Stomach (tissue), 9 donors: Measurements from ENCODE around the gene KIRREL3. TPM values are rescaled to one million over a fixed set of nuclear protein-coding genes. Genes with fewer than 3 reads are reported as not detected.

Experiments
- DNase-seq, 2 donors: peaks; one replicate each; pipeline versions ENCODE4 v3.0.0 to v3.0.0-alpha.2; 2013 to 2019
- H3K27ac ChIP-seq, 5 donors: fragments of 200-600 bp in 4 of 5; sonication (generic) in 4 of 5; one replicate each; pipeline ENCODE4 v1.5.1; 2013 to 2019; ENCODE audit warnings: mild to moderate bottlenecking in 1 of 5, moderate library complexity in 1 of 5
- H3K27me3 ChIP-seq, 3 donors: fragments of 200-600 bp; sonication (generic); one replicate each; pipeline ENCODE4 v1.5.1; 2017 to 2019; ENCODE audit warnings: mixed run types in 1 of 3
- H3K36me3 ChIP-seq, 4 donors: fragments of 200-600 bp; sonication (generic); 1 replicate in 3 of 4; 2 replicates in 1 of 4; pipeline ENCODE4 v1.5.1; 2016 to 2019
- H3K4me1 ChIP-seq, 4 donors: fragments of 200-600 bp; sonication (generic); one replicate each; pipeline ENCODE4 v1.5.1; 2016 to 2019
- H3K4me3 ChIP-seq, 4 donors: fragments of 200-600 bp; sonication (generic) in 3 of 4; one replicate each; pipeline ENCODE4 v1.5.1; 2016 to 2019; ENCODE audit warnings: mild to moderate bottlenecking in 1 of 4
- H3K9me3 ChIP-seq, 4 donors: fragments of 200-600 bp; sonication (generic); one replicate each; pipeline ENCODE4 v1.5.1; 2016 to 2019
- EP300 ChIP-seq: sonication (generic); formaldehyde crosslinking; IDR thresholded peaks from one replicate; pipeline ENCODE4 v1.6.1; 2017; ENCODE audit warnings: antibody characterized with exemption
- POLR2A ChIP-seq, 4 donors: fragments of 450-650 bp; IDR thresholded peaks; one replicate each; pipeline ENCODE4 v1.6.1; 2016; ENCODE audit warnings: antibody characterized with exemption in 4 of 4, control low read depth in 2 of 4, mild to moderate bottlenecking in 1 of 4, moderate library complexity in 1 of 4
- POLR2AphosphoS5 ChIP-seq, 3 donors: sonication (generic); formaldehyde crosslinking; IDR thresholded peaks; one replicate each; pipeline ENCODE4 v1.6.1; 2016; ENCODE audit warnings: antibody characterized with exemption in 3 of 3
- WGBS, 5 donors: extraction: QIAGEN DNeasy Blood & Tissue Kit in 3 of 5; methylation state at CpG; one replicate each; pipeline versions ENCODE4 v1.1.5 to v1.1.7; 2013 to 2018; 5-methylcytosine and 5-hydroxymethylcytosine counted together
- intact Hi-C: fragments of 100-400 bp; cut with DNase I; formaldehyde crosslinking; loops from one replicate; pipeline ENCODE4 v1.15.1; 2023; ENCODE audit warnings: low total_unique reads
- polyA plus RNA-seq, 3 donors: library from polyadenylated mRNA; stranded (reverse); fragments of 200-250 nt; gene quantifications; one replicate each; pipeline ENCODE4 v1.2.3, GENCODE V29; 2013
- total RNA-seq, 5 donors: library from RNA; depleted of rRNA; stranded (reverse); fragments of >200 nt; gene quantifications; one replicate each; pipeline versions ENCODE4 v1.1.0 to v1.2.3, GENCODE V29; 2014 to 2016
- TF ChIP-seq, protein P1 (sequence below), 7 experiments: fragments of 450-650 bp in 4 of 7; fragments of 200-600 bp in 3 of 7; sonication (generic) in 3 of 7; IDR thresholded peaks; one replicate each; pipeline ENCODE4 v1.5.1; 2016 to 2019; ENCODE audit warnings: antibody characterized with exemption in 7 of 7, control low read depth in 2 of 7, mild to moderate bottlenecking in 1 of 7
- donor health status: healthy with polysubstance abuse.
- donor health status: Bipolar disorder and iron deficiency.
- donor health status: healthy.

The KIRREL3 gene
- total and polyA plus RNA-seq, 8 donors, result 0.10 to 1.7 (median 0.38) TPM; not detected in 4

GRCh38 chr11:126543691-126544090 lies 456.9 kb downstream of the KIRREL3 start:
- Histone ChIP-seq H3K9me3 (no peaks in the 10 kb centered on the region), H3K36me3 (no peaks in the 10 kb centered on the region), H3K27me3 (peaks cover 0 to 36% (median 10%) of the 10 kb centered on the region in 3 donors), H3K27ac (no peak overlapping the region), H3K4me1 (peaks cover 0 to 11% (median 4%) of the 10 kb centered on the region in 4 donors), H3K4me3 (no peak overlapping the region)
- 29 to 53% (median 44%) methylated on average over 7 of the region's 7 CpGs for WGBS, 5 donors
- DNase-seq, result no peak
- TF ChIP-seq POLR2A (IDR thresholded peaks at IDR 0.05), result no peak
- TF ChIP-seq EP300, result no peak
- TF ChIP-seq, protein P1, sequence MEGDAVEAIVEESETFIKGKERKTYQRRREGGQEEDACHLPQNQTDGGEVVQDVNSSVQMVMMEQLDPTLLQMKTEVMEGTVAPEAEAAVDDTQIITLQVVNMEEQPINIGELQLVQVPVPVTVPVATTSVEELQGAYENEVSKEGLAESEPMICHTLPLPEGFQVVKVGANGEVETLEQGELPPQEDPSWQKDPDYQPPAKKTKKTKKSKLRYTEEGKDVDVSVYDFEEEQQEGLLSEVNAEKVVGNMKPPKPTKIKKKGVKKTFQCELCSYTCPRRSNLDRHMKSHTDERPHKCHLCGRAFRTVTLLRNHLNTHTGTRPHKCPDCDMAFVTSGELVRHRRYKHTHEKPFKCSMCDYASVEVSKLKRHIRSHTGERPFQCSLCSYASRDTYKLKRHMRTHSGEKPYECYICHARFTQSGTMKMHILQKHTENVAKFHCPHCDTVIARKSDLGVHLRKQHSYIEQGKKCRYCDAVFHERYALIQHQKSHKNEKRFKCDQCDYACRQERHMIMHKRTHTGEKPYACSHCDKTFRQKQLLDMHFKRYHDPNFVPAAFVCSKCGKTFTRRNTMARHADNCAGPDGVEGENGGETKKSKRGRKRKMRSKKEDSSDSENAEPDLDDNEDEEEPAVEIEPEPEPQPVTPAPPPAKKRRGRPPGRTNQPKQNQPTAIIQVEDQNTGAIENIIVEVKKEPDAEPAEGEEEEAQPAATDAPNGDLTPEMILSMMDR (IDR thresholded peaks at IDR 0.05), result no peak
- no peak for TF ChIP-seq POLR2AphosphoS5 (IDR thresholded peaks at IDR 0.05)
- intact Hi-C loops, result no loop called here

- whole genome bisulfite sequencing, 5 donors, result 60 to 75% (median 64%) methylated on average over 4 of the region's 4 CpGs
- no peaks in the 10 kb centered on the region for H3K9me3 ChIP-seq
These were observed 458.1 kb downstream of the KIRREL3 start for GRCh38 chr11:126542334-126543015.

GRCh38 chr11:126538071-126538470 lies 462.5 kb downstream of the KIRREL3 start:
- no peaks in the 10 kb centered on the region for H3K36me3 ChIP-seq
- no peak for DNase-seq
- H3K4me3 ChIP-seq, result no peak overlapping the region
- H3K27ac ChIP-seq, result no peak overlapping the region
- peaks cover 0 to 64% (median 3%) of the 10 kb centered on the region in 3 donors for H3K27me3 ChIP-seq
- 52 to 64% (median 58%) methylated on average over 4 of the region's 4 CpGs for WGBS, 5 donors
- TF ChIP-seq POLR2A (IDR thresholded peaks at IDR 0.05) (no peak), POLR2AphosphoS5 (IDR thresholded peaks at IDR 0.05) (no peak), EP300 (no peak)
- TF ChIP-seq, protein P1 (IDR thresholded peaks at IDR 0.05), result no peak
- no peaks in the 10 kb centered on the region for H3K9me3 ChIP-seq
- intact Hi-C loops, result no loop called here
- H3K4me1 ChIP-seq, result no peaks in the 10 kb centered on the region

More at GRCh38 chr11:126542334-126543015, 458.1 kb downstream of the KIRREL3 start:
- no peaks in the 10 kb centered on the region for H3K36me3 ChIP-seq
- H3K4me1 ChIP-seq, result peaks cover 0 to 11% (median 4%) of the 10 kb centered on the region in 4 donors
- no peak for DNase-seq
- no peak overlapping the region for H3K27ac ChIP-seq
- peaks cover 0 to 46% (median 13%) of the 10 kb centered on the region in 3 donors for H3K27me3 ChIP-seq
- intact Hi-C loops, result no loop called here
- TF ChIP-seq EP300, result no peak
- TF ChIP-seq POLR2A (IDR thresholded peaks at IDR 0.05), result no peak
- no peak for TF ChIP-seq POLR2AphosphoS5 (IDR thresholded peaks at IDR 0.05)
- TF ChIP-seq, protein P1 (IDR thresholded peaks at IDR 0.05), result no peak
- H3K4me3 ChIP-seq, result no peak overlapping the region

DNA sequence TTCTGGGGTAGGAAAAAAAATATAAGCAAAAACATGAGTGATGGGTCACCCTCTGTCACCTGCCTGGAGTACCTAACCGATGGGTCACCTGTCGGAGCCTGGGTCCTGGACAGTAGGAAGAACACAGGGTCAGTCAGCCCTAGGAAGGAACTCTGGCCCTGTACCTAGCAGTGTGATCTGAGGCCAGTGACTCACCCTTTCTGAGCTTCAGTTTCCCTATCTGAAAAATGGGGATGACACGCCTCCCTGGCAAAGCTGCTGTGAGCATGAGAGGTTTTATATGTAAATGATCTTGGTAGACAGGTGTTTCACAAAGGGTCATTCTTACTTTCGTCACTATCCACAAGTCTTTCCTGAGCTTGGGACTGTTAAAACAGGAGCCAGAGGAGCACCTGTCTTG lies 463.1 kb downstream of the KIRREL3 start:
- Histone ChIP-seq H3K27ac (no peak overlapping the region), H3K36me3 (no peaks in the 10 kb centered on the region), H3K9me3 (no peaks in the 10 kb centered on the region), H3K4me1 (no peaks in the 10 kb centered on the region), H3K27me3 (peaks cover 0 to 62% (median 3%) of the 10 kb centered on the region in 3 donors), H3K4me3 (no peak overlapping the region)
- intact Hi-C loops, result no loop called here
- no peak for DNase-seq
- 75 to 90% (median 83%) methylated on average over 4 of the region's 4 CpGs for WGBS, 5 donors
- TF ChIP-seq POLR2A (IDR thresholded peaks at IDR 0.05), result no peak
- TF ChIP-seq POLR2AphosphoS5 (IDR thresholded peaks at IDR 0.05), result no peak
- TF ChIP-seq EP300, result no peak
- TF ChIP-seq, protein P1 (IDR thresholded peaks at IDR 0.05), result no peak
